GM10266 (cell line): ENCODE measurements around the gene PHRF1.
A peak's percentile ranks its signal among the peaks of the same experiment; 100 is the strongest.

Source experiments
- DNase-seq: peaks from one replicate; pipeline ENCODE4 v3.0.0; 2012; ENCODE audit errors: extremely low spot score
- TF ChIP-seq, protein P1 (sequence below): IDR thresholded peaks from 2 replicates; pipeline ENCODE4 v1.5.1; 2012; ENCODE audit warnings: mild to moderate bottlenecking, low read depth; ENCODE audit not compliant: control insufficient read depth, insufficient read depth; ENCODE audit errors: missing control alignments

Gene PHRF1

DNA sequence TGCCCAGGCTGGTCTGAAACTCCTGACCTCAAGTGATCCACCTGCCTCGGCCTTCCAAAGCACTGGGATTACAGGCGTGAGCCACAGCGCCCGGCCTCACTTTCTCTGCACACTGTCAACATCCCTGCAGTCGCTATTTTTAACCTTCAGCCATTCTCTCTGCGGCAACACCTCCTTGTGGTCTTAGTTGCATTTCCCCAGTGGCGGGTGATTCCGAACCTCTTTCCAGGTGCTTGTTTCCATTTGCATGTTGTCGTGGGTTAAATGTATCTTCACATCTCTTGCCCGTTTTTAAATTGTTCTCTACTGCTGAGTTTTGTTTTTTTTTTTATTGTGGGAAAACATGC, 52.9 kb downstream of the PHRF1 start:
- TF ChIP-seq, protein P1, sequence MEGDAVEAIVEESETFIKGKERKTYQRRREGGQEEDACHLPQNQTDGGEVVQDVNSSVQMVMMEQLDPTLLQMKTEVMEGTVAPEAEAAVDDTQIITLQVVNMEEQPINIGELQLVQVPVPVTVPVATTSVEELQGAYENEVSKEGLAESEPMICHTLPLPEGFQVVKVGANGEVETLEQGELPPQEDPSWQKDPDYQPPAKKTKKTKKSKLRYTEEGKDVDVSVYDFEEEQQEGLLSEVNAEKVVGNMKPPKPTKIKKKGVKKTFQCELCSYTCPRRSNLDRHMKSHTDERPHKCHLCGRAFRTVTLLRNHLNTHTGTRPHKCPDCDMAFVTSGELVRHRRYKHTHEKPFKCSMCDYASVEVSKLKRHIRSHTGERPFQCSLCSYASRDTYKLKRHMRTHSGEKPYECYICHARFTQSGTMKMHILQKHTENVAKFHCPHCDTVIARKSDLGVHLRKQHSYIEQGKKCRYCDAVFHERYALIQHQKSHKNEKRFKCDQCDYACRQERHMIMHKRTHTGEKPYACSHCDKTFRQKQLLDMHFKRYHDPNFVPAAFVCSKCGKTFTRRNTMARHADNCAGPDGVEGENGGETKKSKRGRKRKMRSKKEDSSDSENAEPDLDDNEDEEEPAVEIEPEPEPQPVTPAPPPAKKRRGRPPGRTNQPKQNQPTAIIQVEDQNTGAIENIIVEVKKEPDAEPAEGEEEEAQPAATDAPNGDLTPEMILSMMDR: peak; percentile 38
- no peak for DNase-seq

DNA sequence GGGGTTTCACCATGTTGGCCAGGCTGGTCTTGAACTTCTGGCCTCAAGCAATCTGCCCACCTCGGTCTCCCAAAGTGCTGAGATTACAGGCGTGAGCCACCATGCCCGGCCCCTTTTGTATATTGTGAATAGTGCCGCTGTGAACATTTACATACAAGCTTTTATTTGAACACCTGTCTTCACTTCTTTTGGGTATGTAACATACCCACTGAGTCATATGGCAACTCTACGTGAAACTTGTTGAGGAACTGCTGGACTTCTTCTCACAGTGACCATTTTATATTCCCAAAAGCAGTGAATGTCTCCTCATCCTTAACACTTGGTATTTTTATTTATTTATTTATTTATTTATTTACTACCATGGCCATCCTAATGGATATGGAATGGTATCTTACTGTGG, 54.6 kb downstream of the PHRF1 start:
- DNase-seq: no peak
- TF ChIP-seq, protein P1: no peak

DNA sequence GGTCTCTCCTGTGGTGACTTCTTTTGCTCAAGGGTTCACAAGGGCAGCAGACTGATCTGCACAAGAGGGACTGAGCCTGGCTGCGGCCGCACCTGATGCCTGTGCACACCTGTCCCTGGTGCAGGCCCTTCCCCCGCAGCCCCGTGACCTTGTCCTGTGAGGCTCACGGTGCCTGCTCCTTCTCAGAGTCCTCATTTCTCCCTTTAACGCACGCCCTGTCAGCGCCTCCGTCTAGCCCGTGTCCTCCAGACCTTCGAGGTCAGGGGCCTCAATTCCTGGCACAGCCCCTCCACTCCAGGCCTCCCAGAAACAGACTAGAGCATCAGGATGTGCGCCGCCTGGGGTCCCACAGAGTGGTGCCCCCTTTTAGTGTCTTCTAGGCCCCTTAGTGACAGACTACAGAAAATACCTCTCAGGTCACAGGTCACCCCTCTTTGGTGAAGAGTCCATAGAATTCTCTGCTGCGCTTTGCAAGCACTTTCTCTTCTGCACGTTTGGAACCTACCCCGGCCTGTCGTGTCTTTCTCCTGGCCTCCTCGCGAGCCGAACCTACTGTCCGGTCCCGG, 59.8 kb downstream of the PHRF1 start:
- DNase-seq: no peak
- TF ChIP-seq, protein P1: no peak

GRCh38 chr11:636511-637332, 60.5 kb downstream of the PHRF1 start, which contains the start of gene DRD4:
Gene DRD4, plus strand, starts transcription at chr11:637269. Its CDS starts 36 bp downstream, at chr11:637305.
- DNase-seq: no peak
- TF ChIP-seq, protein P1: no peak

DNA sequence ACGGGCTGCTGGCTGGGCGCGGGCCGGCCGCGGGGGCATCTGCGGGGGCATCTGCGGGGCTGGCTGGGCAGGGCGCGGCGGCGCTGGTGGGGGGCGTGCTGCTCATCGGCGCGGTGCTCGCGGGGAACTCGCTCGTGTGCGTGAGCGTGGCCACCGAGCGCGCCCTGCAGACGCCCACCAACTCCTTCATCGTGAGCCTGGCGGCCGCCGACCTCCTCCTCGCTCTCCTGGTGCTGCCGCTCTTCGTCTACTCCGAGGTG, 61.0 kb downstream of the PHRF1 start:
- no peak for DNase-seq
- TF ChIP-seq, protein P1: no peak

DNA sequence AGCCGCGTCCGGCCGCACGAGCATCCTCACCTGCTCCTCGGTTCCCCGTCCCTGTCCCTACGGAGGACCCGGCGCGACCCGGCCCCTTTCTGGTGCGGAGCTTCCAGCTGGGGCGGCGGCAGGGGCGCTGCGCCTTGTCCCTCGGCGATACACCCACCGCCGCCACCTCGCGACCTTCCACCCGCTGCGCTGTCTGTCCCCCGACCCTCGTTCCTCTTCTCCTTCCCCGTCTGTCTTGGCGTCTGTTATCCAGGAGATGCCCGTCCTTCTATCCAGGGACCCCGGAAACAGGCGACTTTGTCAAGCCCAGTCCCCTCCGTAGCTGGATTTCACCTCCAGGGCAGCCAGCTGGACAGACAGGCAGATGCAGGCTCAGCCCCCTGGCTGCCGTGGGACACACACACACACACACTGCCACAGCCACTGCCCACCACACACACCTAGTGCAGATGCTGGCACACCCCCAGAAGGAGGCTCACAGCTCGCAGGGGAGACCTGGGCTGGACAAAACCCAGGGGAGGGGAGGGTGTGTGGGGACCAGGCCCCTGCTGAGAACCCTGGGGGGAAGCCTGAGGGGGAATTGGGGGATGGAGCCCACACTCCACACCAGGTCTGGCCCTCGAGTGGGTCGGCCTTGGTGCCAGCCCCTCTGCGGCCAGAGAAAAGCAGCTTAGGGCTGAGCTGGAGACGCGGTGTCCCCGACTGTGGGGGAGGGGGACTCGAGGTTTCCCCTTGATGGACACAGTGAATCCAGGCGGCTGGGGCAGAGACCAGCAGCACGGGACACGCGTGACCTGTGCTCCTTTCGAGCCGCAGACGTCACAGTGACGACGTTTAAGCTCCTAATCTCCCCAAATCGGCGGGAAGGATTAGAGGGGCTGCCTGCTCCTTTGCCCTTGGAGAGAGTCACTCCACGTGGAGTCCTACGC, 61.6 kb downstream of the PHRF1 start:
- no peak for DNase-seq
- TF ChIP-seq, protein P1: no peak
